ENCODE results near the gene CWC27.
"Not testable (repeated sequence)": the region's sequence is repeated elsewhere in the genome, so short reads cannot be mapped to it uniquely, and the experiment has no call there.

Gene CWC27

DNA sequence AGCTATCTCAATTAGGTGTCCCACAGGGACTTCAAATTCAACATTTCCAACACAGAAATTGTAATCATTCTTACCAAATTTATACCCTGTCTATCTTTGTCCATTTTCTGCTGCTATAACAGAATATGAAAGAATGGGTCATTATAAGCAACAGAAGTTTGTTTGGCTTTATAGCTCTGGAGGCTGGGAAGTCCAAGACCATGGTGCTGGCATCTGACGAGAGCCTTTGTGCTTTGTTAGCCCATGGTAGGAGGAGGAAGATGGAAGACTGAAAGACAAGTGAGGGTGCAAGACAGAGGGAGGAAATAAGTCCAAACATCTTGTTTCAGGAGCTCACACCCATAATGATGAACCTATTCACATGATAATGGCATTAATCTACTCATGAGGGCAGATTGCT, 72.2 kb downstream of the CWC27 start:
- no peak for DNase-seq

DNA sequence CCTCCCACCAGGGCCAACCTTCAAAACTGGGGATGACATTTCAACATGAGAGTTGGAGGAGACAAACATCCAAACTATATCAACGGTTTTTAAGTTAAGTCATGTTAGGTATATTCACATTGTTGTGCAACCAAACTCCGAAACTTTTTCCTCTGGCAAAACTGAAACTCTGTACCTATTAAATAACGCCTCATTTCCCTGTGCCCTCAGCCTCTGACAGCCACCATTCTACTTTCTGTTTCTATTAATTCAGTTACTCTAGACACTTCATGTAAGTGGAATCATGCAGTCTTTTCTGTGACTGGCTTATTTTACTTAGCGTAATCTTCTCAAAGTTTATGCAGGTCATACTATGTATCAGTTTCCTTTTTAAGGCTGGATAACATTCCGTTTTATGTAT, 85.0 kb downstream of the CWC27 start:
- DNase-seq = no peak

DNA sequence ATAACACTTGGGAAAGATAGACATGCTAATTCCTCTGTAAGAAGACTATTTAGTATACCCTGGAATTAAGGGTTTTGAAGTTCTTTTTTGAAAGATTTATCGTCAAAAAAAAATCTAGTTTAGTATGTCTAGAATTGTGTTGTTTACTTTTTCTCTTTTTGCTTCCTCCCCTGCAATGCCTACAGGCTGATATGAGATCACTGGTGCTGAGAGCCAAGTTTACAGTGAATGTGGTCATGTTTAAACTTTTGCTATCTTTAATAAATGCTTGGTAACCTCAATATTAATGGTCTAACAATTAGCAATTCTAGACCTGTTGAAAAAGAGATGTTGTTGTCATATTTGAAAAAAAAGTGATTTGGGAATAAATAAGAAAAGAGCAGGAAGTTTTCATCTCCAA, 86.1 kb downstream of the CWC27 start:
- DNase-seq = no peak

DNA sequence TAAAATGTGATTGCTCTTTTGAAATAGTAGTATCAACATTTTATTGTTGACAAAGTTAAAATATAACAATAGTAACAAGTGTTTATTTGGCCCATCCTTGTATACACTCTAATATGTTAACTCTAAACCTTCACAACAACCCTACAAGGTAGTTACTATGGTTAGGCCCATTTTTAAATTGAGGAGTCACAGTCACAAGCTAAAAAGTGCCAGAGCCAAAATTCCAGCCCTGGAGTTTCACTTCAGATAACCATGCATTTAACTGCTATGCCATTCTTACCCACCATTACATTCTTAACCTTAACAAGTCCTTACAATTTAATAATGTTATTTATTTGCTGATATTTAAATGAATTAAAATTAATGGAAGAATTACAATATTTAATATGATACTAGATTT, 91.2 kb downstream of the CWC27 start:
- DNase-seq = no peak

DNA sequence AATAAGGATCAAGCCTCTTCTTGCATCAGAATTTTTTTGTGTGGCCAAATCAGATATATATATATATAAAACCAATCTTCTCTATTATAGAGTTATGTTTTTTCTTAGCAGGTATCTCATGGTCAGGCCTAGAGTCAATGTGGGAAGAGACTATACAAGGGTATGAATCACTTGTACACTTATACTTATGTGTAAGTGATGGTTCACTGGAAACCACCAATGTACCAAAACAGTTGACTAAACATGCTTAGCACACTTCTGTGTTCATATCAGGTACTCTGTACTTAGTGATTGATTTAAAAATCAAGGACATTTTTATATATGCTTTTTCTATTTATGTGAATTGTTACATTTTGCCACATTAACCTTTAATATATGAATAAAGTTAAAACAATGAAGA, 92.6 kb downstream of the CWC27 start:
- DNase-seq = no peak

DNA sequence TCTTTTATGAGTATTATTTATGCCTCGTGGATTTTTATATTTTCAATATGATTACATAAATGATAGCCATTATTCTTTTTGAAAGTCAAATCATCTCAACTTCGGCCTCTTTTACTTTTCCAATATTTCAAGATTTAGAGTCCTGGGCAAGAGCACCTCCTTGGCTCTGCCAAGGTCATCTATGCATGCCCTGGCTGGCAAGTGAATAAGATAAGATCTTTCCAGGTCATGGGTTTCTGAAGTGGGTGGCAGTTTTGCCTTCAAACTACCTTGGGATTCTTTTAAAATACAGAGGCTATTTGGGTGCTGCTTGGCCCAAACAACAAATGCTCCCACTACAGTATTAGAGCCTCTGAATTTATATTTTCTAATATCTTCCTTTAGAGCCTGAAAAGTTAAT, 95.4 kb downstream of the CWC27 start:
- no peak for DNase-seq

DNA sequence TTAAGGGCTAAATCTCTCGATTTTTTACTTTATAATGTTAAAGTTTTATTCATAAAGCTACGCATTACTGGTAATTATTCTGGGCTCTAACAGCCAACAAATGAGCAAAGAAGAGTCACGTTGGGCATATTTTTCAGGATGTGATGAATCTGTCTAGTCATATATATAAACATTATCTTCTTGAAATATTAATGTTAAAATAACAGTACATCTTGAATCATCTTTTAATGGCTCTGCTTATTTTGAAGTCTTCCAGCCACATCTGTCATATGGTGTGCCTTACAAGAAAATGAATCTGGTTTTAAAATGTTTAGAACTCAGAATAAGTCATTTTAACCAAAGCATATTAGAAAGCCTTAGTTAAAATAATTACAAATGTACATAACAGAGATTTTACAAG, 96.9 kb downstream of the CWC27 start:
- no peak for DNase-seq

DNA sequence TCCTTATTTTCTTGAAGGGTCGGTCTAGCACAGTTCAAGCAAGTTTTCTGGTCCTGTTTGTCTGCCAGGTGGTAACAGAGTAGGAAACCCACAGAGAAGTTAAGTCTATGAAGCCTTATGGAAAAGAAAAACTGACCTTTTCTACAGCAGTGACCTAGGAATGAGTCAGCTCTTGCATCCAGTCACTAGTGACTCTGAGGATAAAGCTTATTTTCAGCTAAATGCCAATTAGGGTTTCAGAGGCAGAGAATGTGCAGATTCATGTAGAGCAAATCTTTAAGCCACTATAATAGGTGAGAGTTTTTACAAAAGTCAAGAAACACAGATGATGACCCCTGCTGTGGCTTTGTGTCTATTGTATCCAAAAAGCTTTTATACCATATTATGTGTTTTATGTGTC, 100.7 kb downstream of the CWC27 start:
- no peak for DNase-seq

DNA sequence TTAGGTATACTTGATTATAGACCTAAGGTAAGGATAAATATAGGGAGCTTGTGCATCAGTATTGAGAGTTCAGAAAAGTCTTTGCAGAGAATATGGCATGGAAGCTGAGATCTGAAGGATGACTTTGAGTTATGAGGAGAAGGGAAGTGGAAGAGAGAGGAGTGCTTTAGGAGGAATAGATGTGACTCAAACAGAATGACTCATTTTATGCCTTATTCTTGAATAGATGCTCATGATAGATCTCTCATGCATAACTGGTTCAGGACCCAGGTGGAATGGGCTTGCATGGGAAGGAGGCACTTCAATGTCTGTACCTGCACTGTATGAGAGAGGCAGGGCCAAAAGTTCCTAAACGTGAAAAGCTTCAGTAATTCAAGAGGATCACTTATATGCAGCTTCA, 103.3 kb downstream of the CWC27 start:
- DNase-seq = no peak

DNA sequence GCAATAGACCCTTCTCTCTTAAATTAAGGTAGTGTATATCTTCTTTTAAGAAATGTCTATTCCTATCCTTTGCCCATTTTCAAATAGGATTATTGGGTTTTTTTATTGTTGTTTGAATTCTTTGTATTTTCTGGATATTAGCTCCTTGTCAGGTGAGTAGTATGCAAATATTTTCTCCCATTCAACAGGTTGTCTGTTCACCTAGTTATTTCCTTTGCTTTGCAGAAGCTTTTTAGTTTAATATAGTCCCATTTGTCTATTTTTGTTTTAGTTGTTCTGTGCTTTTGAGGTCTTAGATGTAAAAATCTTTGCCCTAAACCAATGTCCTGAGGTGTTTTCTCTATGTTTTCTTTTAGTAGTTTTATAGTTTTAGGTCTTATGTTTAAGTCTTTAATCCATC, 104.7 kb downstream of the CWC27 start:
- no peak for DNase-seq

DNA sequence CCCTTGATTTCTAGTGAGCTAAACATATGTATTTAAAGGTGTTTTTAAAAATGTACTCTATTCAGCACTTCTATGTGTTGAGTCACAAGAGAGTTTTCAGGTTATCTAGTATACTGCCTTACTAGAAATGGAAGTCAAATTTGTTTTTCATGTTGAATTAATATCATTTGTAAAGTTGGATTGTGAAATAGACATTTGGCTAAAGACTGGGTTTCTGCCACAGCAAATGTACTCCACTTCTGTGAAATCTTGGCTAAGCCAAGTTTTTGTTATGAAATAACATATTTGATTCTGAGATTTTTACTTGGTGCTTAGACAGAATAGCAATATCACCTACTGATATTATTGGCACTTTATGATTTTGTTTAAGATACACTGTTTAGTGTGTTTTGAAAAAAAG, 106.0 kb downstream of the CWC27 start:
- DNase-seq = no peak

DNA sequence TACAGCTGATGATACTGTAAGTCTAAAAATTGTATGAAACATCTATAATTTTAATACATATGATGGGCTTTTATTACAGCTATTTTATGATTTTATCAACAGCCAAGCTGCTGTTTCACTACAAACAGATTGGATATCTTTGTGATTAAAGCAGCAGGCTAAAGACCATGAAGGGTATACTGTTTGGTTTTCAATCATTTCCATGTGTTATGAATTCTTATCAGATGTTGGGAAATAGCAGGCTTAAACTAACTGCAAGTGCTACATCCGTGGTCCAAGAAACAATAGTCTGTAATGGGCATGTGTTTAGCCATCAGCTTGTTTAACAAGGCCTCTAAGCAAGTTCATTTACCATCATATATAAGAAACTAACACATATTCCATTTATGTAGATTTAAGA, 107.5 kb downstream of the CWC27 start:
- DNase-seq = no peak

DNA sequence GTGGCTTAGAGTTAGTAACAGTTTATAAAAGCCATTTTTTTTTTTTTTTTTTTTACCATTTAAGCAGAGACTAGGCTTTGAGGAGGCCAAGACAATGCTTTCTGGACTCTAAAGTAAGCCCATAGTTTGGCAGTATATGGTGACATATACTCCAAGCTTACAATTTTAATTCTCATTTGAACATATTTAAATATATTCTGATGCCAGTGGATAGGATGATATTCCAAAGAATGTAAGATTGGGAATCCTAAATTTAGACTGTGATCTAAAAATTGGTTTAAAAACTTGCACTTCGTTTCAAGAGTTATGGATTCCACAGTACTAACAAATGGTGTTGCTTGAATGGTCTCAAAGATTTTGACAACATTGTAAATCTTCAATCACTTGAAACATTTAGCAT, 112.1 kb downstream of the CWC27 start:
- DNase-seq = no peak

DNA sequence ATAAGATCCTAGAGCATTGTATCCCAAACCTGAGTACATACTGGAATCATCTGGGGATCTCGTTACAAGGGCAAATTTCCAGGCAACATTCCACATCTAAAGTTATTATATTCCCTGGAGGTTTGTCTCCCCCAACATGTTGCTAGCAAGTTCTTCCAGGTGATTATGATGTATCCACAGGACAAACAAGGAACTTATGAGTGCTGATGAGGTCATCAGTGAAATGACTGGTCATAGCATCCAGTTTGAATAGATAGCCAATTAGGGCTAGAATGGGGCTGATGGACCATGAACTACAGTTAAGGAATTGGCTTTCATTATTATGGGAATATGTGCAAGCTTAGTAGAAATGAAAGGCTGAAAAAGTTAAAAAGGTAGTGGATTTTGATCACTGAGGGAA, 115.2 kb downstream of the CWC27 start:
- no peak for DNase-seq

DNA sequence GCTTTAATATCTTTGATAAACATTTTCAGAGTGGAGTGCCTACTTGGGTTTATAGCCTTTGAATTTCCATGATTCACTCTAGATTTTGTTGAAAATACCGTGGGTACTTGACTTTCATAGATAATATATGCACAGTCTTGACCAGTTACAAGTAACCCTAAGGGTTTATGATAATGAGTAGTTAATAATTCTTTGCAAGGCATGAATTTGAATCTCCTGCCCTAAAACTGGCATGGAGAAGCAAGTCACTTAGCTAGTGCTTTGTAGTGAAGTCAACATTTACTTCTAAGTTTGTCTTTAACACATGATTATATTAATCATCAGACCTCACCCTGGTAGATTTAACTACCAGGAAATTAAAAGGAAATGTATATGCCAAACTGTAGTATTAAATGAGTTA, 115.8 kb downstream of the CWC27 start:
- no peak for DNase-seq

DNA sequence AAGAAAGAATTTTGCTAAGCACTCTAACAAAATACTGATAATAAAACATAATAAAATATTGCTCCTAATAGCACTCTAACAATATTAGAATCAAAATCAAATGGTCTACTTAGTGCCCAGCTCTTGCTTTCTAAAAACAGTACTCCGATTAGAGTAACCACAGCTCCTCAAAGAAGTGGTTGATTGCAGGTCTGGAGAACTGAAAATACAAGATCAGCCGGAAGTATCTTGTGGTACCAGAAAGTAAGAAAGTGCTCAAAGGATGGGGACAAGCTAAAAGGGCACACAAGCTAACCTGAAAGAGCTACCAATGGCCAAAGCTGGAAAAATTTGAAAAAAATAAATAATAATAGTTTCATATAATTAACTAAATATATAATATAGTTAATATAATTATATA, 119.2 kb downstream of the CWC27 start:
- no peak for DNase-seq

DNA sequence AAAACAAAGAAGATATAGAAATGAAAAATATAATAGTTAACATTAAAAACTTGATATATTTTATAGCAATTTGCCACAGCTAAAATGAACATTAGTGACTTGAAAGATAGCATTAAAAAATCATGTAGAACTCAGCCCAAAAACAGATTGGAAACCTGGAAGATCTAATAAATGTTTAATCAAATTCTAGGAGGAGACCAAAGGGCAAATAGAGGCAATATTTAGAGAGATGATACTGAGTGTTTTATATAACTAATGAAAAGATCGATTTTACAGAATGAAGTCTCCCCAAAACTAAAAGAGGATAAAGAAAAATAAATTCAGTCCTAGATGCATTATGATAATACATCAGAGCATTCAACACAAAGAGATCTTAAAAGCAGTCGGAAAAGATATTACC, 127.0 kb downstream of the CWC27 start:
- DNase-seq = no peak

DNA sequence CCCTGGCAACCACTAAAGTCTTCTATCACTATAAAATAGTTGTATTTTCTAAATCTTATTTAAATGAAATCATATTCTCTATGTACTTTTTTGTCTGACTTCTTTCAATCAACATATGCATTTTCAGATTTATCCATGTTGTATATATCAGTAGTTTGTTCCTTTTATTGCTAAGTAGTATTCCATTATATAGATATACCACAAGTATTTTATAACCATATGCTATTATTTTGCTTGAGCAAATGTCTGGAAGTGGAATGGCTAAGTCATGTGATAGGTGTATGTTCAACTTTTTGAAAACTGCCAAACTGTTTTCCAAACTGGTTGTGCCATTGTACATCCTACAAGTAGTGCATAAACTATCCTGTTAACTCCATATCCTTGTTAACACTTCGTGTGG, 131.1 kb downstream of the CWC27 start:
- DNase-seq = no peak

DNA sequence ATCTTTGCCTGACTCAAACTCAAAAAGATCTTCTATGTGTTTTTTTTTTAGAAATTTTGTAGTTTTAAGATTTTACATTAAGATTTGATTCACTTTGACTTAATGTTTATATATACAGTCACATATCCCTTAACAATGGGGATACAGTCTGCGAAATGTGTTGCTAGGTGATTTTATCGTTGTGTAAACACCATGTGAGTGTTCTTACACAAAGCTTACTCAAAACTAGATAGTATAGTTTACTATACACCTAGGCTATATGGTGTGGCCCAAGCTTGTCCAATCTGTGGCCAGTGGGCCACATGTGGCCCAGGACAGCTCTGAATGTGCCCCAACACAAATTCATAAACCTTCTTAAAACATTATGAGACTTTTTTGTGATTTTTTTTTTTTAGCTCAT, 131.9 kb downstream of the CWC27 start:
- no peak for DNase-seq

DNA sequence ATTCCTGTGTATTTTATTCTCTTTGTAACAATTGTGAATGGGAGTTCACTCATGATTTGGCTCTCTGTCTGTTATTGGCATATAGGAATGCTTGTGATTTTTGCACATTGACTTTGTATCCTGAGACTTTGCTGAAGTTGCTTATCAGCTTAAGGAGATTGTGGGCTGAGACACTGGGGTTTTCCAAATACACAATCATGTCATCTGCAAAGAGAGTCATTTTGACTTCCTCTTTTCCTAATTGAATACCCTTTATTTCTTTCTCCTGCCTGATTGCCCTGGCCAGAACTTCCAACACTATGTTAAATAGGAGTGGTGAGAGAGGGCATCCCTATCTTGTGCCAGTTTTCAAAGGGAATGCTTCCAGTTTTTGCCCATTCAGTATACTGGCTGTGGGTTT, 138.7 kb downstream of the CWC27 start:
- not testable (repeated sequence) for DNase-seq

DNA sequence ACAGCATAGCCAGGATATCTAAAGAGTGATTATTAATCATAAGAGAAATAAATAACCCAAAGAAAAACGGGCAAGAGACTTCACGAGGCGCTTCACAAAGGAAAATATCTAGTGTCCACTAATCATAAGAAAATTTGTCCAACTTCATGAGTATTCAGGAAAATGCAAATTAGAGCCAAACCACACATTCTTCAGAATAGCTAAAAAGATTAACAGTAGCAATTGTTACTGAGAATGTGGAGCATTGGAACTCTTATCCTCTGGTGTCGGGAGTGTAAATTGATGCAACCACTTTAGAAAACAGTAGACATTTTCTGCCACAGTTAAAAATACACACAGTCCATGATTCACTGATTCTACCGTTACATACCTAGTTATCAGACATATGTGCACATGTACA, 145.7 kb downstream of the CWC27 start:
- DNase-seq = no peak

DNA sequence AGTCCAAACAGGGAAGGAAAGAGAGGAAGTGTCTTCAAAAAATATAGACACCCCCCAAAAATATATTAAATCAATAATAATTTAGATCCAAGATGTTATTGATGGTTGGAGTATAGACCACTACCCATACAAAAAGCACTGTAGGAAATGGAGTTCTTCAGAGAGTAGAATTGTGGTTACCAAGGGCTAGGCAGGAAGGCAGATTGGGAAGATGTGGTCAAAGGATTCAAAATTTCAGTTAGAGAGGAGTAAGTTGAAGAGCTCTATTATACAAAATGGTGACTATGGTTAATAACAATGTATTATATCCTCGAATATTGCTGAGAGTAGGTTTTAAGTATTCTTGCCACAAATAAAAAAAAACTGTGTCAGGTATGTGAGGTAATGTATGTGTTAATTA, 149.4 kb downstream of the CWC27 start:
- DNase-seq = no peak

DNA sequence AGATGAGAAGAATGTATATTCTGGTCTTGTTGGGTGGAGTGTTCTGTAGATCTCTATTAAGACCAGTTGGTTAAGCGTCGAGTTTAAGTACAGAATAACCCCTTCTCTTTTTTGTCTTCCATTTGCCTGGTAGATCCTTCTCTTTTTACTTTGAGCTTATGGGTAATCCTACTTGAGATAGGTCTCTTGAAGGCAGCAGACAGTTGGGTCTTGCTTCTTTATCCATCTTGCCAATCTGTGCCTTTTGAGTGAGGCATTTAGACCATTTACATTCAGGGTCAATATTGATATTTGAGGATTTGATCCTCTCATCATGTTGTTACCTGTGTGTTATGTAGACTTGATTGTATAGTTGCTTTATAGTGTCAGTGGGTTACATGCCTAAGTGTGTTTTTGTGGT, 152.7 kb downstream of the CWC27 start:
- DNase-seq = no peak

DNA sequence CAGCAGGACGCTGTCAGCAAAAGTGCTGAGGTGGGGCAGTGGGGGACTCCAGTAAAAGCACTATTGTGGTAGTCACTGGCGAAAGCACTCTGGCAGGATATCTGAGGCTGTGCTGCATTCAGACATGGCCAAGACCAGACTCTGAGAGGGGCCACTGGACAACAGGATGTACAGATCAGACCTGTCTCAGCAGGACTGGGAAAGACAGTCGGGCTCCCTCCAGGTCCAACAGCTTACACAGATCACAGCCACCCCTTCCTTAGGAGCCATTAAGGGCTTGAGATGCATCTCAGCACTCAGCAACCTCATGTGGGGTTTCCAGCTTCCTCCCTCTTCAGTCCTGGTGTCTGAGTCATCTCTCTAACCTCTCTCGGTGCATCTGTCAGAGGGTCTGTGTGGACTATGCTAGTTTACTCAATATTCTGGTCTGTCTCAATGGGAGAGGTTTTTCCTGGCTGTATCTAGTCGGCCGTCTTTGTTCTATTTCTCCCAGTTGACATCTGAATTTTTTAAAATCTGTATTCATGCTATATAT, 154.5 kb downstream of the CWC27 start:
- no peak for DNase-seq

DNA sequence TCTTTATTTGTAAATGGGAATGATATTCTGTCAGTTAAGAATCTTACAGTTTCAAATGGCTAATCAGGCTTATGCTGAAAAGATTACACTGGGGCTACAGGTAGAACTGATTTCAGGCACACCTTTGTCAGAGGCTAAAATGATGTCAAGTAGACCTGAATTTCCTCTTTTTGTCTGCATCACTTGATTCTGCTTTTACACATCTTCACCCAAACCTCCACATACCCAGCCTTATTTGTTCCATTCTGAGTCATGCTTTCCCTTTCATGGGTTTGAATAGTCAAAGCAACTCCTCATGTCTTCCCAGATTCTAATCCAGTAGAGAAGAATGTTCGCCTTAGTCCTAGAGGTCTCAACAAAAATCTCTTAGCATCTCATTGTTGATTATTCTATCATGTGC, 156.4 kb downstream of the CWC27 start:
- no peak for DNase-seq

DNA sequence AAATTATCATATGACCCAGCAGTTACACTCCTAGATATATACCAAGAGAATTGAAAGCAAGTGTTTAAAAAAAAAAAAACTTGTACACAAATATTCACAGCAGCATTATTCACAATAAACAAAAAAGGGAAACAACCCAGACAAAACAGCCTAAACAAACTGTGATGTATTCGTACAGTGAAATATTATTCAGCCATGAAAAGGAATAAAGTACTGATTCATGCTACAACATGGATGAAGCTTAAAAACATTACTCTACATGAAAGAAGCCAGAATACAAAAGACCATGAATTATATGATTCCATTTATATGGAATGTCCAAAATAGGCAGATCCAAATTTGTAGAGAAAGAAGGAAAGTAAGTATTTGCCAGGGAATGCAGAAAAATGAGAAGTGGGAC, 161.1 kb downstream of the CWC27 start:
- DNase-seq = no peak

Data from right forelimb (tissue), 1 donor.